CD4-positive, alpha-beta T cell treated with Interleukin-15 for 1 hour (primary cell): ENCODE data around the gene AGRN.
"Not testable (repeated sequence)": the region's sequence is repeated elsewhere in the genome, so short reads cannot be mapped to it uniquely, and the experiment has no call there.

Experiments used
- DNase-seq: peaks from one replicate; pipeline ENCODE4 v3.0.0-alpha.2; 2020

AGRN gene

DNA sequence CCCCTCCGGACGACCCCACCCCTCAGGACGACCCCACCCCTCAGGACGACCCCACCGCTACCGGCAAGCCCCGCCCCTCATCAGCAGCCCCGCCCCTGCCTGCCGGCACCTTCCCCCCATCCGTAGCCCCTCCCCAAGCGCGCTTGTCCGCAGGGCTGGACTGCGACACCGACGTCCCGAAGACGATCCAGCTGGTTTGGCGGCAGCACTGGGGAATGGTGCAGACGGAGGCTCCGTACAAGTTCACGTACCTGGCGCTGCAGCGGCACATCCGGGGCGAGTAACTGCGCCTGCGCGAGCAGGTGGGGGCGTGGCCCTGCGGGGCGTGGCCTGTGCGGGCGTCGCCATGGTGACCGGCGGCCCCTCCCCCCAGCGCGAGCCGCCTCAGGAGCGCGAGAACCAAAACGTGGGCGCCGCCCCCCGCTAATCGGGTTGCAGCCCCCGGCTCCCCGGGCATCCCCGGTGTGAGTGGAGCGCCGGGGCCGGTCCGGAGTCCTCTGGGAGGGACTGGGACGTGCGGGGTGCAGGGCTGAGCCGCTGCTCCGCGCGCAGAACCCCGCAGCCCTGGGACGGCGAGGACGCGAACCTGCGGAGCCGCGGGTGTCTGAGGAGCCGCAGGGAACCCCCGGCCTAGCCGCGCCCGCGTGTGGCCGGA, 49.3 kb downstream of the AGRN start:
- DNase-seq, result peak; percentile 85

DNA sequence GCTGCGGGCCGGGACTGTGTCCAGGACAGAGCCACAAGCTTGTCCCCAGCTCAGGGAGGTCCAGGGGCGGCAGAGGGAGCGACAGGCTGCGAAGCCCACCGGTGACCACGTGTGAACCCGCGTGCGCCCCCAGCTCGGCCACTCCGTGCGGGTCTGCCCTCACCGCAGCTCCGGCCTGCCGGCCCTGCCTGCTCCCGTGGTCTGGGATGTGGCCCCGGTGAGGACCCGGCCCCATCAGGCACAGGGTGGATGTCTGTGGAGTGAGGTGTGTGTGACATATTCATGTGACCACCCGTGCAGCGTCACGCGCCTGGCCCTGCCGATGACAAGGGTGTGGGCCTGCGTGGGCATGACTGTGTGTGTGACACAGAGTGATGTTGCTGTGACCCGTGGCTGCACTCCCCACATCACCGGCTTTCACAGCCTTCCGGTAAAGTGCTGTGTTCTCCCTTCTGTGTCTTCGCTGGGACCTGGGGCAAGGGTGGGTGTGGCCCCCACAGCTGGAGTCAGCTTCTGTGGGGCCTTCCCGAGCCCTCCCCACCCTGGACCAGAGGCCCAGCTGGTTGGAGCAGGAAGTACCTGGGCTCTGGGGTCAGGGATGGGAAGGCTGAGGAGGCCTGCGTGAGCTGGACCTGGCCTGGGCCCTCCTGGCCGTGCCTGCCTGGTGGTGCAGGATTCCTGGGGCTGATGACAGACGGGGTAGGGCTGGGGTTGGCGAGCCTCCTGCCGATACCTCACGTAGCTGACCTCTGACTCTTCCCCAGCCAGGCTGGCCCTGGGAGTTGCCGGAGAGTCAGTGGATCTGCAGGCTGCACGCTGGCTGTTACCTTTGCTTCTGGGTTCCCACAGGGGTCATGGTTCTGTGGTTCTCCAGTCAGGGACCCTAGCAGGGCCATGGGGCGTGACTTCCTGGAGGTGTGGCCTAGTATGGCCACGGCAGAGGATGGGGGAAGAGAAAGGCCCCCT, 50.1 kb downstream of the AGRN start:
- peak; percentile 30 for DNase-seq

DNA sequence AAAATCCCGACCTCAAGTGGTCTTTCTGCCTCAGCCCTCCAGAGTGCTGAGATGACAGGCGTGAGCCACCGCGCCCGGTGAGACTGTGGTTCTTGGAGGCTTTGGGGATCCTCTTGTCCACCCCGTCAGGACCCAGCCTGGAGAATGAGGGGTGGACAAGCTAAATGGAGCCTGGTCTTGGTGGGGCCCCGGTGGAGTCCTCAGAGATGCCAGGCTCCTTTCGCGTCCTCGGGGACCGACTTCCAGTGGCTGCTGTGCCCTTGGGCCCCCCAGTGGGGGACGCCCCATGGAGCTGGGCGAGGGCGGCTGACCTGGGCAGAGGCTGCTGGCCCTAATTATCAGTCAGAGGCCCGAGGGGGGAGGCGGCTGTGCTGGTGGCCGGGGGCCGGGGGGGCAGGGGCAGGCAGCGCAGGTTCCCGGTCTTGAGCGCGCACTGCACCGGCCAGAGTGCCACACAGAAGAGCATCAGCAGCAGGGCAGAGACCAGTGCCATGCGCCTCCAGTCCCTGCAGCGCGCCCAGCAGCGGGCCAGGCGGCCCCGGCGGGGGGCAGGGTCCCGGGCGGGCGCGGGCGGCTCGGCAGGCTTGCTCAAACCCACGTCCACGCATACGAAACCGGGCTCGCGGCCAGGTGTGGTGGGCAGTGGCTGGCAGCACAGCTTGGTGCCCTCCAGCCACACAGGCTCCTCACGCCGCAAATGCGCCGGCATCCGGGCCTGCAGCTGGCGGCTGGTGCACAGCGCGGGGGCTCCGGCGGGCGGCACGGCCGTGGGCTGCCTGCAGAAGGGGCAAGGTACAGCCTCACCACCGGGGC, 51.8 kb downstream of the AGRN start:
- no peak for DNase-seq

DNA sequence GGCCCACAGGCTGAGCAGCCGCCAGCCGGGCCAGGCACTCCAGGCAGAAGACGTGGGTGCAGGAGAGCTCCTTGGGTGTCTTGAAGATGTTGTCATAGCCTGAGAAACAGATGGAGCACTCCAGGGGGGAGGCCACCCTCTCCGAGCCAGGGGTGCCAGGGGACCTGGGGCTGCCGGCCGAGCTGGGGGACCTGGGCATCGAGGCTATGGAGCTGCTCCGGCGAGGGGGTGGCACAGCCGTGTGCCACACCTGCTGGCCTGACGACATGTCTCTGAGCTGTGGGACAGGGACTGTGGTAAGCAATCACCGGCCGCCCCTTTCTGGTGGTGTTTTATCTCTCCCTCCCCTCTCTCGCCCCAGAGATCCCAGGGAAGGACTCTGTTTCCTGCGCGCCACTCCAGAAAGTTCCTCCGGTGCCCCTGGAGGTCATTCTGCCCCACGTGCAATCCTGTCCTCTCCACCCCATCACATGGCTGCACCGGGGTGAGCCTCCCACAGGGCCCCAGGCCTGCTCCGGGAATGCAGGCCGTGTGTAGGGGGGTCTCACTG, 52.5 kb downstream of the AGRN start:
- DNase-seq, result no peak

DNA sequence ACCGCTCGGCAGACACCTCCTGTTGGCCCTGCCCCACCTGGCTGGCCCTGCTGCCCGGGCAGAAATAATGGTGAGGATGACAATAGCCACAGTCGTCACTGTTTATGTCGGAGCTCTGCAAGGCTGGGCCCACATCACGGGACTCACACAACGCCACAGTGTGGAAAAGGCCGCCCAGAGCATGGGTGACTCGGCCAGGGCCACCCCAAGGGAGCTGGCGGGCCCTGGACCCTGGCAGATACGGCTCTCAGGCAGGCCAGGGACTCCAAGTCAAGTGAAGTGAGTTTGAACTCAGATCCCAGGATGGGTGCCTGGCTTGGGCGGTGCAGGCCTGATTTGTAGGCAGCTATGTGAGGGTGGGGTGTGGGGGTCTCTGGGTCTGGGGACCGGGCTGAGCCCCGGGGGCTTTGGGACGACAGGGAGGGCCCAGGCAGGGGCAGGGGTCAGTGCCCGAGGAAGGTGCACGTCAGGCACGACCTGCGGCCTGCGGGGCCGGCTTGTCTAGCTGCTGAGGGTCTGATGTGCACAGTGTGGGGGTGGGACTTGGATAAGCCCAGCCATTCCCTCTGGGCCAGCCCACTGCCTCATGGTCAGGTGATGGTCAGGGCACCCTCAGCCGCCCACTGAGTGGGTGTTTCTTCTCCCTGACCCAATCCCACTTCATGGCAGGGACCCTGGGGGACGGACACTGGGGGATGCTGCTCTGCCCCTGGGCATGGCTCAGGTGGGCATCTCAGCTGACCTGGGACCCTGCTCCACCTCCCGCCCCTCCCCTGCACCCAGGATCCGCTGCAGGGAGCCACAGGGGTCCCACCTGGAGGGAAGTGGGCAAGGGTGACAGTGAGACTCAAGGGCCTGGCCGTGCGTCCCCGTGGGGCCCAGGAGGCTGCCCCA, 53.2 kb downstream of the AGRN start:
- DNase-seq, result no peak

DNA sequence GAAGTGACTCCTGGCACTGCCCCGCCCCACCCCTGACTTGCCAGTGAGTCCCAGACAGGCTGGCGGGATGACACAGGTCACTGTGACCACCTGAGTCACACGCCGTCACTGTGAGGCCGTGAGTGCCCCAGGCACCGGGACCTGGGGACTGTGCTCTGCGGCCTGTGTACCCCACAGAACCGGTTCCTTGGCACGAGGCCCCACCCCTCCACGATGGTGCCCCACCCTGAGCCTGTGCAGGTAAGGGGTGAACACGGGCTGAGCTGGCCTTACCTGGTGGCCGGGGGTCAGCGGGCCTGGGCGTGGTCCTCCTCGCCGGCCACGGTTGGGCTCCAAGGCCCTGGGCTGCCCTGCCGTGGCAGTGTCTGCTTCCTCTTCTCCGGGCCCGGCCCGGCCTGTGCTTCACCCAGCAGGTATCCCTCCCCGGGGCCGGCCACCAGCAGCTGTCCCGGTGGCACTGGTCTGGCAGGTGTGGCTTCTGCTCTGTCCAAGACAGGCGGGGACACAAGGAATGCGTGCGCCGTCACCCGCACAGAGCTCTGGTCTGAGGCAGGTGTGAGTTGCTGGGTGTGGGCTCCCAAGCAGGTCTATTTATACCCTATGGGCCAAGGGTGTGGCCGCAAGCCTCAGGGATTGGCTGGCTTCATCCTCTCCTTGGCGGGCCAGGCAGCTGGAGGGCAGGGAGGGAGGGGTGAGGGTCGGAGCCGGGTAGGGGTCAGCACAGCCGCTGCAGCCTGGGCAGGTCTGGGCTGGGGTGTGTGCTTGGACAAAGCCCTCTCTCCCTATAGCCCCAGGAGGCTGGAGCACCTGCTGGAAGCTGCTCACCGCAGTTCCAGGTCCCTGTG, 54.0 kb downstream of the AGRN start, which contains the start of gene RNF223:
Gene RNF223, minus strand, starts transcription at position 564 of the 845 bp plus-strand sequence. CDS start 1,740 bp downstream, outside the sequence.
- DNase-seq, result no peak

DNA sequence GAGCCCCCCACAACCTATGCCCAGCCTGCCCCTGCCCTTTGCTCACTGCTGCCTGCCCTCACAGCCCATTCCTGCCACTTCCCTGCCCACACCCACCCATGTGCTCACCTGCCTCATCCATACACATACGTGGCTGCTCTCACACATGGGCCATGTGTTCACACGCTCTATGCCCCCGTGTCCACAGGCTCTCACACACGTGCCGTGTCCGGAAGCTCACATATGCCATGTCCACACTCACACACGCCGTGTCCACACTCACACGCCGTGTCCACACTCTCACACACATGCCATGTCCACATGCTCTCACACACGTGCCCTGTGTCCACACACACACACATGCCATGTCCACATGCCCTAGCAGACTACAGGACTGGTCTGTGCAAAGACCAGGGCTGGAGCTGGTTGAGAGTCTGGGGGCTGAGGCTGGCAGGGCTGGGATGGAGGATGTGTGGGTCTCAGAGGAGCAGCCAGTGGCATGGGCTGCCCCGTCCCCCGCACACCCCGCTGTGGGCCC, 54.8 kb downstream of the AGRN start:
- DNase-seq, result no peak

DNA sequence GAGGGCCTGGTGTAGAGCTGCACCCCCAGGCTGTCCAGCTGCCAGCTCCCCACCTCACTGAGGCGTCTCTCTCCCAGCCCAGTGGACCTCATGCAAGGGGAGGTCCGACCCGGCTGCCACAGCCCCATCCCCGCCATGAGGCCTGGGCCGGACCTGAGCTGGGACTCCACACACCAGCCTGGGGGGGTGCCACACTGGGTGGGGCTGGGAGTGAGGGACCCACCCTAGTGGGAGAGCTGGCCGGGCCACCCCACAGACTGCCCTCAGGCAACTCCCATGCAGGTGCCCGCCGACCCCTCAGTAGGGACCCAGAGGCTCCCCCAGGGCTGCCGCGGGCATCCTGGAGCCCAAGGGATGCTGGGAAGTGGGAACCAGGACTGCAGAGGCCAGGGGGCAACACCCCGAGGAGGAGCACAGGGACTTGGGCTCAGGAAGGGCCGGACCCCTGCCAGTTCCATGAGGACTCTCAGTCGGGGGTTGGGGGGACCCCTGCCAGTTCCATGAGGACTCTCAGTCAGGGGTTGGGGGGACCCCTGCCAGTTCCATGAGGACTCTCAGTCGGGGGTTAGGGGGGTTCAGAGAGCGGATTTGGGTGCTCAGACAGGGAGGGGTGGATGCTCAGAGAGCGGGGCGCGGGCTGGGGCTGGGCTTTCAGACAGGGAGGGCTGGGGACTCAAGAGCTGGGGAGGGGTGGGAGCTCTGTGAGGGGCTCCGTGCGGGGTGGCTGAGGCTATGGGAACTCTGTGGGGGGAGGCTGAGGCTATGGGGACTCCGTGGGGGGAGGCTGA, 55.4 kb downstream of the AGRN start:
- DNase-seq, result no peak

DNA sequence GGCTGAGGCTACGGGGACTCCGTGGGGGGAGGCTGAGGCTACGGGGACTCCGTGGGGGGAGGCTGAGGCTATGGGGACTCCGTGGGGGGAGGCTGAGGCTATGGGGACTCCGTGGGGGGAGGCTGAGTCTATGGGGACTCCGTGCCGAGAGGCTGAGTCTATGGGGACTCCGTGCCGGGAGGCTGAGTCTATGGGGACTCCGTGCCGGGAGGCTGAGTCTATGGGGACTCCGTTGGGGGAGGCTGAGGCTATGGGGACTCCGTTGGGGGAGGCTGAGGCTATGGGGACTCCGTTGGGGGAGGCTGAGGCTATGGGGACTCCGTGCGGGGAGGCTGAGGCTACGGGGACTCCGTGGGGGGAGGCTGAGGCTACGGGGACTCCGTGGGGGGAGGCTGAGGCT, 57.5 kb downstream of the AGRN start:
- not testable (repeated sequence) for DNase-seq

DNA sequence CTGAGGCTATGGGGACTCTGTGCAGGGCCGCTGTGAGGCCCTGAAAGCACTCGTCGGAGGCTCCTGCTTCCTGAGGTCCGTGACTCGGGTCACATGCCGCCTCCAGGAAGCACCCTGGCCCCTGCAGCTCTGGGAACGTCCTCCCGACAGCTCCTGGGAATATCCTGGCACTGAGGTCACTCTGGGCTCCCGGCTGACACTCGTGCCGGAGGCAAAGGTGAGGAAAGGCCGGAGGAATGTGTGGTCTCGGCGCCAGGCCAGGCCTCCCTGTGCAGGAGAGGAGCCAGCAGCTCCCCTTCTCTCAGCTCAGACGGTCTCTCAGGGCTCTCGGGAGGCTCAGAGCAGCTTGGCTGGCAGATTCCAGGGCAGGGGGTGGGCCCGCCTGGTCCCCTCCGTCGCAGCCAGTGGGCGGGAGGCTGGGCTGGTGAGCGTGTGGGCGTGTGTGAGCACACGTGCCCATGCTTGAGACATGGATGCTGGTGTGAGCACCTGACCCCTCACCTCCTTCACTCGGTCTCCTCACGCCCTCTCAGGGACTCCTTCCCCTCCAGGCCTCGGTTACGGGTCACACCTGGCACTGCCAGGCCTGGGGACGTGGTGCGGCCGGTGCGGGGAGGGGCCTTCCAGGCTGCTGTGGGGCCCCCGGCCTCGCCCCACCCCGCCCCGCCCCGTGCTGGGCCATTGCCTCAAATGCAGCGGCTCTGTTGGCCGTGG, 59.6 kb downstream of the AGRN start:
- no peak for DNase-seq

DNA sequence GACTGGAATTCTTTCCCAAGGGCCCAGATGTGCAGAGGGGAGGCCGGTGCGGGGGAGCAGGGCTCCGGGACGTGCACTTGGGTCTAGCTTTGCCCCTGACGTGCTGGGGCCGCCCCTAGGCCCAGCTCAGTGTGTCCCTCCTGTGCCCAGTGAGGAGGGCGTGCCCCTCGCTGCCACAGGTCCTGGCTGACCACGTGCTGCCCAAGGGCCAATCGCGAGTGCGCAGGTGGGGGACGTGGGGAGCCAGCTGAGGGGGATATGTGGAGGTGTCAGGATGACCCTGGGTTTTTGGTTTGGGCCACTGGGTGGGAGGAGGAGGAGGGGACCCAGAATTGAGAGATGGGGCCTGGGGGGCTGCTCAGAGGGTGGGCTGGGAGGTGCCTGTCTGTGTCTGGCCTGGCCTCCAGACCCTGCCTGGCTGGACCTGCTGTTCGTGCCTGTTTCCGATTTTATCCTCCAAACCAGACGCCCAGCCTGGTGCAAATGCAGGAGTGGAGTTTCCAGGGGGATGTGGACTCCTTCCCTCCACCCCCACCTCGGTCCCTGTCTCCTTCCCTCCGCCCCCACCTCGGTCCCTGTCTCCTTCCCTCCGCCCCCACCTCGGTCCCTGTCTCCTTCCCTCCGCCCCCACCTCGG, 60.3 kb downstream of the AGRN start:
- DNase-seq, result no peak

DNA sequence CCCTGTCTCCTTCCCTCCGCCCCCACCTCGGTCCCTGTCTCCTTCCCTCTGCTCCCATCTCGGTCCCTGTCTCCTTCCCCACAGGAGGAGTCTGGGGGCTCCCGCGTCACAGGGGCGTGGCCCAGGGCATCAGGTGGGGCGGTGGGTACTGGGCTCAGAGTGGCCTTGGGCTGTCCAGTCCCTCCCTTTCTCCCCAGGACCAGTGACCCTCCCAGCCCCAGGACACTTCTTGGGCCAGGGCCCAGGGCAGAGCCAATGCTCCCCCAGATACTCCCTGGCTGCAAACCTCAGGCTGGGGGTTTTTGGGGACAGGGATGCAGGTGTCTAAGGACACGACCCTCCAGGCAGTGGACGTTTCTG, 61.0 kb downstream of the AGRN start:
- DNase-seq, result no peak

DNA sequence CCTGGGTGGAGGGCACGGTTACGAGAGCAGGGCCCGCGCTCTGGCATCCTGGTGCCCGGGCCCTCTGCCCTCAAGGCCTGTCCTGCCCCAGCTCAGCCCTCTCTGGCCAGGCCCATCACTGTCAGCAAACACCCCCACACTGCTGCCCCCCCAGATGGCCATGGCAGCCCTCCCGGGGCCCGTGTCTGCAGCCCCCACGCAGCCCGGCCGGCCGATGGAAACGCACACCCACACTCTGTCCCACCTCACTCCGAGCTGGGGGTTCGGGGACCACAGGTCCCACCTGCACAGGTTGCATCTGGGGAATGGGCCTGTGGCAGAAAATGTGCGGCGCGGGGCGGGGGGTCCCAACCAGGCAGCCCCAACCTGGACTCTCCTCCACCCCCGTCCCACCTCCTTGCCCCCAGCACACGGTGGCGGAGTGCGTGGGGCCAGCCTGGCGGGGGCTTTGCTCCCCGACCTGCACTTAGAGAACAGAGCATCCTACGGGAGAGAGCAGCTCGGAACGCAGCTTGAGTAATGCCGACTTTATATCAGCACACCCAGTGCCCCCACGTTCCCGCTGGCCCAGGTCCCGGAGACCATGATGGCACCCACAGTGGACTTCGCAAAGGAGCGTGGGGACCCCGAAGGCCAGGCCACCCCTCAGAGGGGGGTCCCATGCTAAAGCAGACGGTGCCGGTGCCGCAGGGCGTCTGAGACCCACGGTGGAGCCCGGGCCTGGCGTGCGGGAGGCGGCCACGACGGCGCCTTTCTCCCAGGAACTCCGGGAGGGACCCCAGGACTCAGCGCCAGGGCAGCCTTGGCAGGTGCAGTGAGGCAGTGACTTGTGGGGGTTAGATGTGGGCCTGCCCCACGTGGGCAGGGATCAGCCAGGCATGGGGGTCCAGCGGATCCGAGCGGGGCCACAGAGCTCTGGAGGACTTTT, 61.7 kb downstream of the AGRN start:
- DNase-seq, result peak; percentile 10

DNA sequence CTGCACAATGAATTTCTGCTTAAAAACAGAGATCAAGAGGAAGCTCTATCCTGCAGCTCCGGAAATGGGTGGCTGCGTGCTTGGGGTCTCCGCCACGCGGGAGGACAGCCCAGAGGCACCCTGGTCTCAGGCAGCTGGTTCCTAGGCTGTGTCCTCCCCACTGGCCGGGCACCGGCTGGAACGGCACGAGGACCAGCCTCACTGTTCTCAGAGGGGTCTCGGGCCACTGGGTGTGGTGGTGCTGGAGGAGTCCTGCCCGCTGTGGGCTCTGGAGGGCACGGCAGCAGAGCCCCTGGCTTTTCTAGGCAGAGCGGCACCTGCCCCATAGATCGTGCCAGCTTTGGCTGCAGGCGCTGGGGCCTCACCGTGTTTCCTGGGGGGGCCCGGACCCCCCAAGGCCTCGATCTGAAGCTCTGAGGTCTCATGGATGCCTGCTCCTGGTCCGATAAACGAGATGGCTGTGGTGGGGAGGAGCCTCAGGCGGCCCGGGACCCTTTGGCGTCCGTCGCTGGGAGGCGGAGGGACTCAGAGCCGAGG, 62.4 kb downstream of the AGRN start:
- peak; percentile 10 for DNase-seq

DNA sequence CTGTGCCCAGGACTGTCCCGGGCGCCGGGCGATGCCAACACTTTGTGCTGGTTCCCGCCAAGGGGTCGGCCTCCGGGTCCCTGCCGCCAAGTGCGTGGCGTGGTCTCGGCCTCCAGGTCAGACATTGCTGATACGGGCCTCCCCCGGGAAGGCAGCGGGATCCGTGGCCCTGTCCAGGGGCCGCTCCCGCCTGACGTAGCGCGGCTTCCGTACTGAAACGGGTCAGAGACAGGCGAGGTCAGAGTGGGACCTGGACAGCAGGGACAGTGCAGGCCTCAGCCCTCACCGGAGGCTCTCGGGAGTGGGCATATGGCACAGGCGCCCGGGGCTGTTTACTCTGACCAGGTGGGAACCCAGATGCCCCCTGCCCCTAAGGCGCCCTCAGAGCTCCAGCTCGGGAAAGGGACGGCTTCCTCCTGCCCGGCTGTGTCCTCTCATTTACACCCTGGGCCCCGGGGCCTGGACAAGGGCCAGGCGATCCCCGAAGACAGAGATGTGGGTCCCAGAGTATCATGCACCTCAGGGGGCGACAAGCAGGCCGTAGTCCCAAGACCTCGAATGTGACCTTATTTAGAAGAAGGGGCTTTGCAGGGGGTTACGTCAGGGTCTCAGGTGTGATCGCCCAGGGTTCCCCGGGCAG, 63.0 kb downstream of the AGRN start:
- no peak for DNase-seq
